HepG2 (cell line): ENCODE measurements around the gene YPEL4. TPM values are rescaled to one million over a fixed set of nuclear protein-coding genes. Genes with fewer than 3 reads are reported as not detected.

ENCODE experiments used
- ATAC-seq: fragments of 200-7000 bp; cut with Tn5 transposase; 3 replicates; pipeline ENCODE4 v1.9.1; 2020; ENCODE audit warnings: mild to moderate bottlenecking, moderate library complexity
- BruUV-seq: library from RNA; stranded (reverse); fragments of 400-500 nt; replicated peaks from 2 replicates; lab custom pipeline; 2021; lab: Mats Ljungman, UMichigan
- CTCF ChIA-PET: fragments of 300-600 bp; formaldehyde crosslinking; extraction: SDS; loops from one replicate; lab custom pipeline; 2021; ENCODE audit warnings: low total read pairs, inconsistent platforms, low intra/inter-chr PET ratio; lab: Yijun Ruan, JAX
- POLR2A ChIA-PET: fragments of 350-600 bp; sonication (Branson Sonifier 250); formaldehyde crosslinking; loops from one replicate; lab custom pipeline; 2020; ENCODE audit warnings: antibody characterized with exemption, inconsistent platforms; lab: Yijun Ruan, JAX
- DNase-seq: peaks from one replicate; pipeline ENCODE4 v3.0.0-alpha.2; 2015; ENCODE audit warnings: low spot score
- FAIRE-seq: peaks from 3 replicates; lab custom pipeline; 2011; peaks lifted over from hg19 to GRCh38; lab: Jason Lieb, UNC
- H2AFZ ChIP-seq: one replicate; pipeline ENCODE4 v1.6.1; 2011; ENCODE audit warnings: low read length, inconsistent platforms
- H3K27ac ChIP-seq: fragments of 300-600 bp; 3 replicates; pipeline ENCODE4 v1.8.0; 2011; ENCODE audit warnings: mixed run types, mild to moderate bottlenecking, mixed read lengths, low read length, inconsistent platforms; ENCODE audit not compliant: insufficient read depth; ENCODE audit errors: extremely low read length
- H3K27me3 ChIP-seq, 2 experiments: fragments of 200-600 bp in 1 of 2; 2 replicates in 1 of 2; 3 replicates in 1 of 2; pipeline versions ENCODE4 v1.6.0 to v1.8.0; 2011; ENCODE audit warnings: low read length in 2 of 2, mild to moderate bottlenecking in 2 of 2, moderate library complexity in 2 of 2, inconsistent platforms in 1 of 2; ENCODE audit not compliant: insufficient read depth in 2 of 2, control insufficient read depth in 1 of 2
- H3K36me3 ChIP-seq, 2 experiments: fragments of 200-600 bp in 1 of 2; replicated peaks in 1 of 2; 2 replicates in 1 of 2; 3 replicates in 1 of 2; pipeline versions ENCODE4 v1.5.1 to v1.8.0; 2011; ENCODE audit warnings: low read length in 2 of 2, inconsistent platforms in 1 of 2; ENCODE audit not compliant: insufficient read depth in 2 of 2, control insufficient read depth in 1 of 2
- H3K4me1 ChIP-seq: 2 replicates; pipeline ENCODE4 v1.5.1; 2012; ENCODE audit warnings: low read length, inconsistent platforms; ENCODE audit not compliant: insufficient read depth
- H3K4me2 ChIP-seq: 2 replicates; pipeline ENCODE4 v1.6.0; 2011; ENCODE audit warnings: low read depth, low read length, inconsistent platforms
- H3K4me3 ChIP-seq, 3 experiments: fragments of 200-600 bp in 1 of 3; sonication (generic), shearing (Covaris generic) in 1 of 3; replicated peaks in 1 of 3; 2 replicates each; pipeline ENCODE4 v1.5.1; 2011 to 2016; ENCODE audit warnings: low read length in 3 of 3, inconsistent platforms in 2 of 3, low read depth in 2 of 3, mild to moderate bottlenecking in 2 of 3, control low read depth in 1 of 3, mixed read lengths in 1 of 3; ENCODE audit not compliant: insufficient read depth in 1 of 3
- H3K79me2 ChIP-seq: one replicate; pipeline ENCODE4 v1.6.1; 2011; ENCODE audit warnings: low read length, inconsistent platforms; ENCODE audit not compliant: insufficient read depth
- H3K9ac ChIP-seq: 2 replicates; pipeline ENCODE4 v1.6.0; 2011; ENCODE audit warnings: mild to moderate bottlenecking, low read depth, low read length, inconsistent platforms; ENCODE audit not compliant: insufficient read depth
- H3K9me3 ChIP-seq: 2 replicates; pipeline ENCODE4 v1.5.1; 2012; ENCODE audit warnings: mild to moderate bottlenecking, low read length
- H4K20me1 ChIP-seq: 2 replicates; pipeline ENCODE4 v1.6.0; 2011; ENCODE audit warnings: inconsistent platforms, mild to moderate bottlenecking, low read length, moderate library complexity; ENCODE audit not compliant: insufficient read depth
- EP300 ChIP-seq, 3 experiments: sonication (generic) in 1 of 3; formaldehyde crosslinking in 1 of 3; IDR thresholded peaks; 2 replicates each; pipeline versions ENCODE4 v1.5.1 to v1.6.1; 2011 to 2020; ENCODE audit warnings: low read depth in 2 of 3, low read length in 2 of 3, borderline replicate concordance in 1 of 3, improper control_type of control experiment in 1 of 3, mild to moderate bottlenecking in 1 of 3, missing genetic modification reagents in 1 of 3, moderate library complexity in 1 of 3
- ISL2 ChIP-seq: sonication (generic); formaldehyde crosslinking; IDR thresholded peaks from 2 replicates; pipeline ENCODE4 v1.5.0; 2020; ENCODE audit warnings: missing genetic modification reagents
- JUN ChIP-seq: sonication (generic); formaldehyde crosslinking; IDR thresholded peaks from 2 replicates; pipeline ENCODE4 v1.4.0; 2020; ENCODE audit warnings: mild to moderate bottlenecking, missing genetic modification reagents
- LCORL ChIP-seq, 2 experiments: fragments of 450-650 bp in 1 of 2; sonication (generic) in 1 of 2; formaldehyde crosslinking in 1 of 2; IDR thresholded peaks; 2 replicates each; pipeline versions ENCODE4 v1.5.0 to v1.6.1; 2017 to 2020; ENCODE audit warnings: antibody characterized with exemption in 1 of 2, missing genetic modification reagents in 1 of 2
- MTA3 ChIP-seq: sonication (generic); formaldehyde crosslinking; IDR thresholded peaks from 2 replicates; pipeline ENCODE4 v1.4.0; 2020; ENCODE audit warnings: missing genetic modification reagents
- MXD1 ChIP-seq: sonication (generic); formaldehyde crosslinking; IDR thresholded peaks from 2 replicates; pipeline ENCODE4 v1.4.0; 2020; ENCODE audit warnings: mild to moderate bottlenecking, missing genetic modification reagents
- NFYC ChIP-seq: IDR thresholded peaks from 2 replicates; pipeline ENCODE4 v1.6.1; 2016; ENCODE audit warnings: missing genetic modification reagents, missing compliant biosample characterization
- THAP11 ChIP-seq: IDR thresholded peaks from 2 replicates; pipeline ENCODE4 v1.6.1; 2016; ENCODE audit warnings: missing biosample characterization, missing genetic modification reagents
- ZBTB10 ChIP-seq: sonication (generic); formaldehyde crosslinking; IDR thresholded peaks from 2 replicates; pipeline ENCODE4 v1.4.0; 2020; ENCODE audit warnings: missing genetic modification reagents, borderline replicate concordance
- ZMYM2 ChIP-seq: sonication (generic); formaldehyde crosslinking; IDR thresholded peaks from 2 replicates; pipeline ENCODE4 v1.8.0; 2022; ENCODE audit warnings: mild to moderate bottlenecking, missing genetic modification reagents
- ZNF17 ChIP-seq: sonication (generic); formaldehyde crosslinking; IDR thresholded peaks from 2 replicates; pipeline ENCODE4 v1.5.0; 2020; ENCODE audit warnings: mild to moderate bottlenecking, missing genetic modification reagents
- ZNF251 ChIP-seq: sonication (generic); formaldehyde crosslinking; IDR thresholded peaks from 2 replicates; pipeline ENCODE4 v1.9.0; 2021; ENCODE audit warnings: mild to moderate bottlenecking, missing genetic modification reagents
- ZNF335 ChIP-seq: sonication (generic); formaldehyde crosslinking; IDR thresholded peaks from 2 replicates; pipeline ENCODE4 v1.4.0; 2020; ENCODE audit warnings: missing genetic modification reagents
- ZNF446 ChIP-seq: sonication (generic); formaldehyde crosslinking; IDR thresholded peaks from 2 replicates; pipeline ENCODE4 v1.5.0; 2020; ENCODE audit warnings: mild to moderate bottlenecking, missing genetic modification reagents
- ZNF782 ChIP-seq: sonication (generic); formaldehyde crosslinking; IDR thresholded peaks from 2 replicates; pipeline ENCODE4 v1.4.0; 2020; ENCODE audit warnings: missing genetic modification reagents, mild to moderate bottlenecking, borderline replicate concordance
- WGBS: methylation state at CpG from one replicate; pipeline ENCODE4 v1.1.6; 2017; ENCODE audit warnings: low lambda C conversion rate; 5-methylcytosine and 5-hydroxymethylcytosine counted together
- in situ Hi-C: cut with HindIII; loops from 2 replicates; pipeline ENCODE4 v1.10.0; 2017; ENCODE audit warnings: low pct_unique_long_range_greater_than_20kb; ENCODE audit not compliant: extremely low pct_ligation_motif_present
- intact Hi-C: fragments of 100-400 bp; cut with micrococcal nuclease; formaldehyde crosslinking; loops from one replicate; pipeline ENCODE4 v1.10.0; 2022; ENCODE audit not compliant: unreplicated experiment
- polyA plus RNA-seq, 8 experiments: library from polyadenylated mRNA; depleted of rRNA in 3 of 8; stranded (reverse) in 7 of 8; unstranded in 1 of 8; fragments of >200 nt; fragmentation: Illumina TruSeq in 4 of 8; extraction: Trizol in 4 of 8; gene quantifications; 2 replicates each; pipeline versions ENCODE4 v1.2.1 to v1.2.3, GENCODE V29; 2011 to 2016; ENCODE audit warnings: low read depth in 4 of 8, missing spikeins in 1 of 8, mixed read lengths in 1 of 8; ENCODE audit not compliant: insufficient read depth in 1 of 8
- total RNA-seq, 5 experiments: library from RNA; depleted of rRNA; stranded (reverse); fragments of >200 nt; fragmentation: Illumina TruSeq; extraction: Trizol; gene quantifications; 2 replicates each; pipeline ENCODE4 v1.2.3, GENCODE V29; 2016; ENCODE audit warnings: low read depth in 1 of 5
- TF ChIP-seq, protein P1 (sequence below): sonication (generic); formaldehyde crosslinking; IDR thresholded peaks from 2 replicates; pipeline ENCODE4 v1.5.0; 2020; ENCODE audit warnings: missing genetic modification reagents

YPEL4 gene
- total and polyA plus RNA-seq, 2 of the 13 experiments (the other 11 are each of a cell fraction or from before 2014, with no cell fraction given) = 0.04 TPM; not detected in 1

DNA sequence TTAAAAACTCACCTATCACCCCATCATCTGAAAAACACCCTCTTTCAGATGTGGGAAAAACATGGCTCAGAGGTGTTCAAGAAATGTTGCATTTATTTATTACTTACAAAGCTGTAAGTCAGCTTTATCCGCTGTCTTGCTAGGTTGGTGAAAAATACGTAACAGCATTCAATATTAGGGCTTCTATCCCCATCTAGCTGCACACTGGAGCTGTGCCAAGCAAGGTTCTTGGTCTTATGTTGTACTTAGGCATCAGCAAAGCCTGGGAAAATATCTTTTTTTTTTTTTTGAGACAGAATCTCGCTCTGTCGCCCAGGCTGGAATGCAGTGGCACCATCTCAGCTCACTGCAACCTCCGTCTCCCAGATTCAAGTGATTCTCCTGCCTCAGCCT lies 44.7 kb downstream of the YPEL4 start (continued):
- TF ChIP-seq ZBTB10 (no peak), ZNF446 (CRISPR knock-in tag) (no peak), ZMYM2 (CRISPR knock-in tag) (no peak)

DNA sequence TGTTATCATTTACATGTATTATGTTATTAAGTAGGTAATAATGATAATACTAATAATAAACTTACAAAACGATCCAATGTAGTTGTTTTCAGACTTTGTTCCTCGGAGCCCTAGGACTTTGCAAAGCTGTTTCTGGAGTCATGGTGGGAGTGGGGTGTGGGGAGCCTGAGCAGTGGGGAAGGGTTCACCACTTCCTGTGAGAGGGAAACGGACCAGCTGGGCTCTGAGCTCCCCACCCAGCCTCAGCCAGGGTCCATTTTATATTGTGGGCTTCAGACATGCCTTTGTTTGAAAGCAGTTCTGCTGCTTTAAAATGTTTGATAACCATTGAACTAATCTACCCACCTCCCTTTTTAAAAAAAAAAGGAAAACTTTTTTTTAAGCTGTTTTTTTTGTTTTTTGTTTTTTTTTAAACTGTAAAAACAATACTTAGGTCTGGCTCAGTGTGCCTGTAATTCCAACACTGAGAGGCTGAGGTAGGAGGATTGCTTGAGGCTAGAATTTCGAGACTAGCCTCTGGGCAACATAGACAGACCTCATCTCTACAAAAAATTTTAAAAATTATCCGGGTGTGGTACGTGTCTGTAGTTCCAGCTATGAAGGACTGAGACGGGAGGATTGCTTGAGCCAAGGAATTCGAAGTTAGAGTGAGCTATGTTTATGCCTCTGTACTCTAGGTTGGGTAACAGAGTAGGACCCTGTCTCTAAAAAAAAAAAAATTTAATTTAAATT lies 45.2 kb downstream of the YPEL4 start:
- Histone ChIP-seq H3K27ac (no peak overlapping the region), H3K4me2 (no peak overlapping the region), H3K9ac (no peak overlapping the region), H2AFZ (no peak overlapping the region), H3K79me2 (no peaks in the 10 kb centered on the region), H3K27me3 (no peaks in the 10 kb centered on the region), H3K9me3 (no peaks in the 10 kb centered on the region), H3K36me3 (no peaks in the 10 kb centered on the region), H3K4me3 (no peak overlapping the region), H4K20me1 (no peaks in the 10 kb centered on the region), H3K4me1 (peaks cover 3% of the 10 kb centered on the region; the same call in 1 of the 2 replicates)
- intact Hi-C loops = no loop called here
- no TSS peak for BruUV-seq
- FAIRE-seq = no peak
- DNase-seq = no peak
- no peak for ATAC-seq
- POLR2A ChIA-PET = no interaction called here
- in situ Hi-C loops = no loop called here
- CTCF ChIA-PET = no interaction called here
- 63% methylated on average over 8 of the region's 8 CpGs for WGBS
- TF ChIP-seq ZNF17 (CRISPR knock-in tag) = no peak
- TF ChIP-seq LCORL (IDR thresholded peaks at IDR 0.05) = no peak
- TF ChIP-seq LCORL (CRISPR knock-in tag; IDR thresholded peaks at IDR 0.05) = no peak
- no peak for TF ChIP-seq NFYC (CRISPR knock-in tag)
- TF ChIP-seq ISL2 (CRISPR knock-in tag) = no peak
- TF ChIP-seq THAP11 = no peak
- TF ChIP-seq MXD1 (CRISPR knock-in tag) = no peak
- no peak for TF ChIP-seq JUN
- TF ChIP-seq MTA3 (CRISPR knock-in tag) = no peak
- no peak for TF ChIP-seq ZNF782
- TF ChIP-seq, protein P1, sequence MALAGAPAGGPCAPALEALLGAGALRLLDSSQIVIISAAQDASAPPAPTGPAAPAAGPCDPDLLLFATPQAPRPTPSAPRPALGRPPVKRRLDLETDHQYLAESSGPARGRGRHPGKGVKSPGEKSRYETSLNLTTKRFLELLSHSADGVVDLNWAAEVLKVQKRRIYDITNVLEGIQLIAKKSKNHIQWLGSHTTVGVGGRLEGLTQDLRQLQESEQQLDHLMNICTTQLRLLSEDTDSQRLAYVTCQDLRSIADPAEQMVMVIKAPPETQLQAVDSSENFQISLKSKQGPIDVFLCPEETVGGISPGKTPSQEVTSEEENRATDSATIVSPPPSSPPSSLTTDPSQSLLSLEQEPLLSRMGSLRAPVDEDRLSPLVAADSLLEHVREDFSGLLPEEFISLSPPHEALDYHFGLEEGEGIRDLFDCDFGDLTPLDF (CRISPR knock-in tag) = no peak
- TF ChIP-seq ZNF251 (CRISPR knock-in tag) = no peak
- no peak for TF ChIP-seq EP300 (IDR thresholded peaks at IDR 0.05; ENCODE audit: low read depth in 2 of 2, low read length in 2 of 2)
- TF ChIP-seq EP300 (CRISPR knock-in tag; IDR thresholded peaks at IDR 0.05; ENCODE audit: borderline replicate concordance) = no peak
- TF ChIP-seq ZNF335 = no peak
